Measurements from ENCODE around the gene PATJ.
"Not testable (repeated sequence)": the region's sequence is repeated elsewhere in the genome, so short reads cannot be mapped to it uniquely, and the experiment has no call there.

The PATJ gene

DNA sequence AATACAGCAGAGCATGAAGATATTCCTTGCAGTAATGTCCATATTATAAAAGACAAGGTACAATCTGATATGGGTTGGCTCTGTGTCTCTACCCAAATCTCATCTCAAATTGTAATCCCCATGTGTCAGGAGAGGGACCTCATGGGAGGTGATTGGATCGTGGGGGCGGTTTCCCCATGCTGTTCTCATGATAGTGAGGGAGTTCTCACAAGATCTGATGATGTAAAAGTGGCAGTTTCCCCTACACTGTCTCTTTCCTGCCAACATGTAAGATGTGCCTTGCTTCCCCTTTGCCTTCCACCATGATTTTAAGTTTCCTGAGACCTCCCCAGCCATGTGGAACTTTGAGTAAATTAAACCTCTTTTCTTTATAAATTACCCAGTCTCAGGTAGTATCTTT lies 152.0 kb downstream of the PATJ start:
- DNase-seq = not testable (repeated sequence)

DNA sequence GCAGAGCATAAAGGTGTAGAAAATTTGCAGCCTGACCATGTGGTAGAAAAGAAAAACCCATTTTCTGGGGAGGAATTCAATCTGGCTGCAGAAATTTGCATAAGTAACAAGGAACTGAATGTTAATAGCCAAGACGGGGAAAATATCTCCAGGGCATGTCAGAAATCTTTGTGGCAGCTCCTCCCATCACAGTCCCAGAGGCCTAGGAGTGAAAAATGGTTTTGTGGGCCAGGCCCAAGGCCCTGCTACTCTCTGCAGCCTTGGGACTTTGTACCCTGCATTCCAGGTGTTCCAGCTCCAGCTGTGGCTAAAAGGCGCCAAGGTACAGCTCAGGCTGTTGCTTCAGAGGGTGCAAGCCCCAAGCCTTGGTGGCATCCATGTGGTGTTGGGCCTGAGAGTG lies 152.9 kb downstream of the PATJ start:
- no peak for DNase-seq

DNA sequence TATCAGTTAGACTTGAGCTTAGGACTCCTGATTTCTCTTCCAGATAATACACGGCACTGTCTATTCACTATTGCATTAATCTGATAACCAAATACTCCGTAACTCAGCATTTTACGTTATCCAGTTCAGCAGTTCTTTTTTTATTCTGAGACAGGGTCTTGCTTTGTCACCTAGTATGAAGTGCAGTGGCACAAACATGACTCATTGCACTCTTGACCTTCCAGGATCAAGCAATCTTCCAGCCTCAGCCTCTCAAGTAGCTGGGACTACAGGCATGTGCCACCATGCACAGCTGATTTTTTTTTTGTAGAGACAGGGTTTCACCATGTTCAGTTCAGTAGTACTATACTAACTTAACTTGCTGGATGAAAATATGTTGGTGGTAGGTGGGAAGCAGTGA lies 156.4 kb downstream of the PATJ start:
- DNase-seq = no peak

DNA sequence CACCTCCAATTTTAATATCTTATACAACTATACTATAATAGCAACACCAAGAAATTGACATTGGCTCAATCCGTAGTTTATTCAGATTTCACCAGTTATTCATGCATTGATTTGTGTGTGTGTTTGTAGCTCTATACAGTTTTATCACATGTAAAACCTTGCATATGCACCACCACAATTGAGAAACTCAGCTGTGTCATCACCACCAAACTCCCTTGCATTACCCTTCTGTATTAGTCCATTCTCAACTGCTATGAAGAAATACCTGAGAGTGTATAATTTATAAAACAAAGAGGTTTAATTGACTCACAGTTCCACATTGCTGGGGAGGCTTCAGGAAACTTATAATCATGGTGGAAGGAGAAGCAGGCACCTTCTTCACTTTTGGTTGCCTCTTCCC lies 162.1 kb downstream of the PATJ start:
- DNase-seq = no peak

GRCh38 chr1:61907102-61907501 lies 164.8 kb downstream of the PATJ start:
- DNase-seq = no peak

DNA sequence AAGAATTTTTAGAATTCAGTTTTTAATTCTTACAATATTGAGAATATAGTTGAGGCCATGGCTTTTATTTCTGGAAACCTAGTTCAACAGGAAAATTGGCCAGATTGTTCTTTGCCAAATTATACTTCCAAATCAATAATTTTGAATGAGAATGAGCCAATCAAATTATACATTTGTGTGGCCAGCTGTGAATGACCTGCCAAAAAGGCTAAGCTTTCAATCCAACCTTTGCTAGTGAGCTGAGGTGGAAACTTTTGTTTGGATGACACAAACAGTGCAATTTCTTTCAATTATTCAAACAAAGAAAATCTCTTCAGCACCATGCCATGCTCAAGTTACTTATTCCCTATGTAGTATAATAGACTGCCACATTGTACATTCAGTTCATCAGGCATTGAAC lies 167.8 kb downstream of the PATJ start:
- DNase-seq = no peak

- no peak for DNase-seq
Measured at GRCh38 chr1:61914823-61915482, 172.7 kb downstream of the PATJ start.

DNA sequence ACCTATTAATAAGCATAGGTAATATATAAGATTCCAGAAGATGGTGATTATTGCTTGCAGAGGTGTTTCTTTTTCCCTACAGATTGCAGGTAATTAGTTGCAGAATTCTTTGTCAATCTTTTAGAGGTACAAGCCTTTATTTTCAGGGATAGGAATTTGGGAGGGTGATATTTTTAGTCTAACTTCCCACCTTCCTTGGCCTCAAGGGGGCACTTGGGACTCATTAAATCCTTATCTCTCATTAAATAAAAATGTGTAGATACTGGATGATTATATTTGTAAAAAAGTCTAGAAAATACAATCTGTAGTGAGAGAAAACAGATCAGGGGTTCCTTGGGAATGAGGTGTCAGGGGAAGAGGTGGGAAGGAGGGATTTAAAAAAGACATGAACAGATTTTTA lies 179.2 kb downstream of the PATJ start:
- no peak for DNase-seq

- DNase-seq = no peak
Measured at GRCh38 chr1:61922950-61923480, 180.7 kb downstream of the PATJ start.

DNA sequence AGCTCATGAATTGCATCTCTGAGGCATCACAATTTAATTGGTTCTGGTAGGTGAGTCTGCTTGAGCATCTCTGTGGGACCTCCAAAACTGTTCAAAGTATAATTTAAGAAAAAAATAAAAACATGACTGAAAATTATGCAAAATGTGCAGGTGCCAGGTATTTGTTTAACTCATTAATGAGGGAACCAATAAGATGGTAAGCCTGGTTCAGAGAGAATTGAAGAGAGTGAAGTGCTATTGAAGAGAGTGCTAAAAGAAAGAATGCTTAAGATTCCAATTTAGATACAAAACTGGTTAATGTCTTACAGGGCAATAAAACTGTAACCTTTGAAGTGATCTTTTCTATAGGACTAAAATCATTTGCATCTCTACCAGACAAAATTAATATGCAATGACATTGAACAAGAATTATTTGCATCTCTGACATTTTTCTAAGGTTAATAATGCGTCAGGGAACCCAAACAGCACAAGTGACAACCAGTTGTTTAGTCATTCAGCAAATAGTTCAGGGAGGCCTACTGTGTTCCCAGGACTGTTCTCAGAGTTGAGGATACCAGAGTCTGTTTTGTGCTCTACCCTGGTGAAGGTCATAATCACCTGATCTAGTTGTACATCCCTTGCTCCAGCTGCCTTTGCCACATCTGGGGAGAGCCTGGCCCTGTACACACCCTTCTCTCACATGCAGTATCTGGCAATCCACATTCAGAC lies 183.5 kb downstream of the PATJ start:
- no peak for DNase-seq

DNA sequence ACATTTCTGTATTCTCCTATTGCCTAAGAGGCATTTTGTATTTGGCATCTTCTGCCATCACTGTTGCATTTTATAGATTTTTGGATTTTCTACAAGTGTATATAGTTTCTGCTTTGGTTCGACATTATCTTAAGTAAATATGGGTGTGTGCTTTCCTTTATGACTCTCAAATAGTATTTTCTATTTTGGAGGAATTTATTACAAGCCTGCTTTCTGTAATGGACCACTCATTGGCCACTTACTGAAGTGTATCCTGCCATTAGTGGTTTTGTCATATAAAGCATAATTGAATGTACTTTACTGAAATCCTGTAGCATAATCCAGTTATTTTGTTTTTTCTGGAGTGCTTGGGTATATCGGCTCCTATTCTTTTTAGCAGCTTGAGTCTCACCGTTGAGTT lies 184.3 kb downstream of the PATJ start:
- no peak for DNase-seq

DNA sequence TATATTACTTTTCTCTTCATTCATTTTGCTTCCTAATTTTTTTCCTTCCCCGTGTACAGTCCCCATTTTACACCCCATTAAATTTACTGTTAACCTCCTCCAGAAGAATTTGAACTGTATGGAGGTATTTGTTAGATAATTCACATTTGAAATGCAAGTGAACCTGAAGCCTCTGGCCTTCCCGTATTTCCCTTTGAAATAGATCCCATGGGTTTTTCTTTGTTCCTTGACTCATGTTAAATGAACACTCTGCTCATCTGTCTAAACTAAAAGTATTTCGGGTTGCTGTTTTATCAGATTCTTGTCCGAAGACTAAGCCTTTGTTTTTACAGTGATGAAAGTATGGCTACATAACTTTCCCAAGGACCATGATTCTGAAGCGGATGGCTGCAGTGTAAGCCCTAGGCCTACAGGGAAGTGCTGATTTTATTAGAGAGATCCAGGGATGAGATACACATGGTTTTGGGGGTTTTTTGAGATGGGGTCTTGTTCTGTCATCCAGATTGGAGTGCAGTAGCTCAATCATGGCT lies 187.9 kb downstream of the PATJ start:
- no peak for DNase-seq

DNA sequence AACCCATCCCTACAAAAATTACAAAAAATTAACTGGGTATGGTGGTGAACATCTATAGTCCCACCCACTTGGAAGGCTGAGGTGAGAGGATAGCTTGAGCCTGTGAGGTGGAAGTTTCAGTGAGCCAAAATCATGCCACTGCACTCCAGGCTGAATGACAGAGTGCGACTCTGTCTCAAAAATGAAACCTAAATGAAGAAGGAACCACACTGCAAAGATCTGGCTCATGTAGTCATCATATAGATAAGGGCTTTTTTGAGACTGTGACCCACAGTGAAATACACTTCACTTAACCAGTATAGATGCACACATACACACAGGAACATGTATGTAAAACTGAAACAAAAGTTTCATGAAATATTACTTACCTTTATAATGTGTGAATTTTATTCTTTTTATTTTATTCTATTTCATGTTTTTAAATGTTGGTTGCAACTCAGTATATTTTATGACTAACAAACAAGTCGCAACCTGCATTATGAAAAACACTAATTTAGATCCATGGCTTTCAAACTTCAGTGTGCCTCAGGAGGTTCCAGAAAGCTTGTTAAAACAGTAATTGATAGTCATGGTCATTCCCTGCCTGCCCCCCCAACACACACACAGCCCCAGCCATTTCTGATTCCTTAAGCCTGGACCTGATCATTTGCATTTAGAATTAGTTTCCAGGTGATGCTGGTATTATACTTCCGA lies 189.5 kb downstream of the PATJ start:
- no peak for DNase-seq

GRCh38 chr1:61935516-61935915 lies 193.2 kb downstream of the PATJ start:
- DNase-seq = no peak

DNA sequence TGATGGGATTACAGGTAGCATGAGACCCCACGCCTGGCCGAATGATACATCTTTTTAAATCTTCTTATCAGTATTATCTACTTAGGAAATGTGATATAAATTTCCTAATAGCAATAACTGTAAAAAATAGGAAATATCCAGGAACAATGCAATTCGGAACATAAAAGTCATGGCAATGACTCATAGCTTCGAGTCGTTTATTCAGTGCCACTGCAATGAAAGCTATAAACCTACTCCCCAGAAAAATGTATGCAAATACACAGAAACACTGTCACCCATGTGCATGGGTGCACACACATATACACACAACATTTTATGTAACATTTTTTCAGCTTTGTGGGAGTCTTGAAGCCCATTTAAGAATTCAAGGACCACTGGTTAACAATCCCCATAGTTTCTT lies 194.6 kb downstream of the PATJ start:
- no peak for DNase-seq

DNA sequence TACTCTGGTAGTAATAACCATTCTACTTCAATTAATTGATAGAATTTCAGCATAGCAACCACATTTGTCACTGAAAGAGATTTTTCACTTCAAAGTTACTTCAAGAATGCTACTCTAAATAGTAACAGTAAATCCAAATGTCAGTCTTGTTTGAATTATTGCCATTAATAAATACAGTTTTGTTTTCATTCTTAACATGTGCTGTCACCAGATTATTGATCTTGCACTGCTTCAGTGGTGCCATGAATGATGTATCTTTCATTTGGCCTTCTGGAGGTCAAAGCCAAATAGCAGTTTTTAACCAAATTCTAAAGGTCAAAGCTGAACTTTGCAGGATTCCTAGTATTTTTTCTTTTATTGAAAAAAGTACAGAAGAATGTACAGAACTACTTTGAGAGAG lies 199.5 kb downstream of the PATJ start:
- DNase-seq = no peak

GRCh38 chr1:61942856-61943255 lies 200.6 kb downstream of the PATJ start:
- no peak for DNase-seq

GRCh38 chr1:61948685-61949084 lies 206.4 kb downstream of the PATJ start:
- DNase-seq = not testable (repeated sequence)

DNA sequence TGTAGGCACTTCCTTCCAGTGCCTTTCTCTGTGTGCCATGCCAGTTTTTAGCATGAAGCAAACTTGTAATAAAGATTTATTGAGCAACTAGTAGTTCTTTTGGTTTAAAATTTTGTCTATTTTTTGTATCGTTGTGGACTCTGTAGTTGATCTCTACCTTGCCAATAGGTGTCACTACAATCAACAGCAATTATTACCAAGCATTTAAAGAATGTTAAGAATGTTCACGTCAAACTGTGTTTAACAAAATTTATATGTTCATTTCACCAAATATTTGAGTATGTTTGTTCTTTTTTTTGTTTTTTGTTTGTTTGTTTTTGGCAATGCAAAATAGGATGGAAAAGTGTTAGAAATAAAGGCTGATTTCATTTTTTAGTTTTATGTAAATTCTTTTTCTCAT lies 208.1 kb downstream of the PATJ start:
- DNase-seq = no peak

DNA sequence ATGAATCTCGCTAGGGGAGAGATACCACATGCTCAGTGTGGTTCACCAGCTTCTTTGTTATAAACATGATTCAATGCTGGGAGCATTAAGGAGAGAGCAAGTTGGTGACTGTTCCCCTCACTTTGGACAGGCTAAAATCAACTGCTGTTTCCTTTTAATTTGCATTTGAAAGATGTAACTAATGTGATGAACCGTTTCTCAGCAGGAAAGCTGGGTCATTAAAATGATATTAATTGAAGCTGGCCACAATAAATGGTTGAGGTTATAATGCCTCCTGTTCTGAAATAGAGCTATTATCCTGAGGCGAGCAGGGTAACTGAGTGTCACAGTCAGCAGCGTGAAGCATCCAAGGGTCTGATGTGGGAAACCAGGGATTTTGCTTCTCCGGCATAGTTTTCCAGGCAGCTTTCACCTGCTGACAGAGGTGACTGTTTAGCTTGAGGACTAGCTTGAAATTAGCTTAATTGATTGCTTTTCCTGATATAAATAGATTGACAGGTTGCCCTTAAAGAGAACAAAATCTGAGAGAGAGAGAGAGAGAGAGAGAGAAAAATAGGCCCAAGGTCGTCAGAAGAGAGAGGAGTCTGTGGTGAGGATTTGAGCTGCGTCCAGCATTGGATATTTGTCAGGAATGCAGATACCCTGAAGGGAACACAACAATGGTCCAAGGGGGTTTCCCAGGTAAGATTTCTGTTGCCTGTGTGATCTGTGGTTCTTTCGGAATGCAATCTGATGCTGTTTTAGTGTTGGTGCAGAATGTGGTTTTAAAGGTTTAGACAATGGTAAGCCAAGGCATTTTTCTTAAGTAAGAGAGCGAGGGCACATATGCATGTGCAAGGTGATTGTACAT lies 209.7 kb downstream of the PATJ start:
- no peak for DNase-seq

DNA sequence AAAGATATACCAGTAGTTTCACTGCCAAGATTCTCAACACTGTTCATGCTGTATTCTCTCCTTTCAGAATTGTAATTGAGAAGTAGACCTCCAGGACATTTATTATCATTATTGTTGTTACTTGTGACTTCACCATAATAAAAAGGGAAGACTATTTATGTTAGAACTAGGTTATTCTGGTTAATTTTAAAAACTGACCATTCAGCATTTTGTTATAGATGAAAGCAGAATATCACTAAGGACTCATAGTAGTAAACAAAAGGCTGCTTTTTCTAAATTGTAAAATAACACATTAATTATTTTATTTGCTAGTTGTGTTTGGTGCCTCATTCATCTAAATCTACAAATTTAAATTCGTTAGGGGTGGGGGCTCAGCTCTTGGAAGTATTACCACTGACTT lies 210.4 kb downstream of the PATJ start:
- DNase-seq = no peak

- no peak for DNase-seq
Measured at GRCh38 chr1:61953076-61953789, 211.0 kb downstream of the PATJ start.

All from central memory CD4-positive, alpha-beta T cell (primary cell).